NCI-H510A treated with DMSO at 0.1 percent for 48 hours (cell line): ENCODE results near the gene TMEM218.

Experiments used
- DNase-seq: peaks from one replicate; lab custom pipeline; 2025; lab: John Stamatoyannopoulos, UW

Gene TMEM218

GRCh38 chr11:125129316-125129993 is 18.0 kb upstream of the TMEM218 start:
- DNase-seq: no peak

GRCh38 chr11:125128450-125128849 is 17.0 kb upstream of the TMEM218 start:
- DNase-seq: no peak

- no peak for DNase-seq
These were observed 13.2 kb upstream of the TMEM218 start for GRCh38 chr11:125124618-125124992.

- no peak for DNase-seq
These were observed 12.7 kb upstream of the TMEM218 start for GRCh38 chr11:125123947-125124617.

- no peak for DNase-seq
These were observed 11.9 kb upstream of the TMEM218 start for GRCh38 chr11:125123194-125123946.

- no peak for DNase-seq
These were observed 6.0 kb upstream of the TMEM218 start for GRCh38 chr11:125117429-125117828.

GRCh38 chr11:125114518-125114917 is 3.1 kb upstream of the TMEM218 start:
- DNase-seq: no peak

- no peak for DNase-seq
These were observed 780 bp upstream of the TMEM218 start for GRCh38 chr11:125112208-125112604.

GRCh38 chr11:125111001-125111342 is 454 bp downstream of the TMEM218 start:
- peak; percentile 44 for DNase-seq

- DNase-seq: no peak
These were observed 920 bp downstream of the TMEM218 start for GRCh38 chr11:125110506-125110905.

GRCh38 chr11:125108469-125108868 is 3.0 kb downstream of the TMEM218 start:
- DNase-seq: no peak

- DNase-seq: no peak
These were observed 5.5 kb downstream of the TMEM218 start for GRCh38 chr11:125105926-125106325.

- no peak for DNase-seq
These were observed 8.9 kb downstream of the TMEM218 start for GRCh38 chr11:125102510-125102909.

- no peak for DNase-seq
These were observed 9.4 kb downstream of the TMEM218 start for GRCh38 chr11:125102025-125102424.

GRCh38 chr11:125101596-125101995 is 9.8 kb downstream of the TMEM218 start:
- DNase-seq: no peak

- DNase-seq: no peak
These were observed 11.3 kb downstream of the TMEM218 start for GRCh38 chr11:125100136-125100535.

GRCh38 chr11:125094731-125095130 is 16.7 kb downstream of the TMEM218 start:
- no peak for DNase-seq

GRCh38 chr11:125093502-125093901 is 17.9 kb downstream of the TMEM218 start:
- no peak for DNase-seq

GRCh38 chr11:125092669-125093068 is 18.8 kb downstream of the TMEM218 start:
- DNase-seq: no peak

- no peak for DNase-seq
These were observed 19.4 kb downstream of the TMEM218 start for GRCh38 chr11:125091877-125092664.

GRCh38 chr11:125091247-125091876 is 20.1 kb downstream of the TMEM218 start:
- peak; percentile 12 for DNase-seq

- no peak for DNase-seq
These were observed 20.6 kb downstream of the TMEM218 start for GRCh38 chr11:125090816-125091215.
